HepG2 (cell line): ENCODE measurements around the gene CD180. TPM values are rescaled to one million over a fixed set of nuclear protein-coding genes. Genes with fewer than 3 reads are reported as not detected.

ENCODE experiments used
- ATAC-seq: fragments of 200-7000 bp; cut with Tn5 transposase; 3 replicates; pipeline ENCODE4 v1.9.1; 2020; ENCODE audit warnings: mild to moderate bottlenecking, moderate library complexity
- BruUV-seq: library from RNA; stranded (reverse); fragments of 400-500 nt; replicated peaks from 2 replicates; lab custom pipeline; 2021; lab: Mats Ljungman, UMichigan
- CTCF ChIA-PET: fragments of 300-600 bp; formaldehyde crosslinking; extraction: SDS; loops from one replicate; lab custom pipeline; 2021; ENCODE audit warnings: low total read pairs, inconsistent platforms, low intra/inter-chr PET ratio; lab: Yijun Ruan, JAX
- POLR2A ChIA-PET: fragments of 350-600 bp; sonication (Branson Sonifier 250); formaldehyde crosslinking; loops from one replicate; lab custom pipeline; 2020; ENCODE audit warnings: antibody characterized with exemption, inconsistent platforms; lab: Yijun Ruan, JAX
- DNase-seq: peaks from one replicate; pipeline ENCODE4 v3.0.0-alpha.2; 2015; ENCODE audit warnings: low spot score
- FAIRE-seq: peaks from 3 replicates; lab custom pipeline; 2011; peaks lifted over from hg19 to GRCh38; lab: Jason Lieb, UNC
- H2AFZ ChIP-seq: one replicate; pipeline ENCODE4 v1.6.1; 2011; ENCODE audit warnings: low read length, inconsistent platforms
- H3K27ac ChIP-seq: fragments of 300-600 bp; 3 replicates; pipeline ENCODE4 v1.8.0; 2011; ENCODE audit warnings: mixed run types, mild to moderate bottlenecking, mixed read lengths, low read length, inconsistent platforms; ENCODE audit not compliant: insufficient read depth; ENCODE audit errors: extremely low read length
- H3K27me3 ChIP-seq, 2 experiments: fragments of 200-600 bp in 1 of 2; 2 replicates in 1 of 2; 3 replicates in 1 of 2; pipeline versions ENCODE4 v1.6.0 to v1.8.0; 2011; ENCODE audit warnings: low read length in 2 of 2, mild to moderate bottlenecking in 2 of 2, moderate library complexity in 2 of 2, inconsistent platforms in 1 of 2; ENCODE audit not compliant: insufficient read depth in 2 of 2, control insufficient read depth in 1 of 2
- H3K36me3 ChIP-seq, 2 experiments: fragments of 200-600 bp in 1 of 2; replicated peaks in 1 of 2; 2 replicates in 1 of 2; 3 replicates in 1 of 2; pipeline versions ENCODE4 v1.5.1 to v1.8.0; 2011; ENCODE audit warnings: low read length in 2 of 2, inconsistent platforms in 1 of 2; ENCODE audit not compliant: insufficient read depth in 2 of 2, control insufficient read depth in 1 of 2
- H3K4me1 ChIP-seq: 2 replicates; pipeline ENCODE4 v1.5.1; 2012; ENCODE audit warnings: low read length, inconsistent platforms; ENCODE audit not compliant: insufficient read depth
- H3K4me2 ChIP-seq: 2 replicates; pipeline ENCODE4 v1.6.0; 2011; ENCODE audit warnings: low read depth, low read length, inconsistent platforms
- H3K4me3 ChIP-seq, 3 experiments: fragments of 200-600 bp in 1 of 3; sonication (generic), shearing (Covaris generic) in 1 of 3; replicated peaks in 1 of 3; 2 replicates each; pipeline ENCODE4 v1.5.1; 2011 to 2016; ENCODE audit warnings: low read length in 3 of 3, inconsistent platforms in 2 of 3, low read depth in 2 of 3, mild to moderate bottlenecking in 2 of 3, control low read depth in 1 of 3, mixed read lengths in 1 of 3; ENCODE audit not compliant: insufficient read depth in 1 of 3
- H3K79me2 ChIP-seq: one replicate; pipeline ENCODE4 v1.6.1; 2011; ENCODE audit warnings: low read length, inconsistent platforms; ENCODE audit not compliant: insufficient read depth
- H3K9ac ChIP-seq: 2 replicates; pipeline ENCODE4 v1.6.0; 2011; ENCODE audit warnings: mild to moderate bottlenecking, low read depth, low read length, inconsistent platforms; ENCODE audit not compliant: insufficient read depth
- H3K9me3 ChIP-seq: 2 replicates; pipeline ENCODE4 v1.5.1; 2012; ENCODE audit warnings: mild to moderate bottlenecking, low read length
- H4K20me1 ChIP-seq: 2 replicates; pipeline ENCODE4 v1.6.0; 2011; ENCODE audit warnings: inconsistent platforms, mild to moderate bottlenecking, low read length, moderate library complexity; ENCODE audit not compliant: insufficient read depth
- JDP2 ChIP-seq: sonication (generic); formaldehyde crosslinking; IDR thresholded peaks from 2 replicates; pipeline ENCODE4 v1.8.1; 2022; ENCODE audit warnings: missing genetic modification reagents, borderline replicate concordance
- KDM1A ChIP-seq: IDR thresholded peaks from 2 replicates; pipeline ENCODE4 v1.6.1; 2016; ENCODE audit warnings: missing compliant biosample characterization
- MTA1 ChIP-seq: sonication (generic); formaldehyde crosslinking; IDR thresholded peaks from 2 replicates; pipeline ENCODE4 v1.4.0; 2020; ENCODE audit warnings: missing genetic modification reagents, mild to moderate bottlenecking, borderline replicate concordance
- NFYC ChIP-seq: IDR thresholded peaks from 2 replicates; pipeline ENCODE4 v1.6.1; 2016; ENCODE audit warnings: missing genetic modification reagents, missing compliant biosample characterization
- RNF2 ChIP-seq: fragments of 450-650 bp; conservative IDR thresholded peaks from 2 replicates; pipeline ENCODE4 v1.6.1; 2016; ENCODE audit warnings: low read depth
- SNAI1 ChIP-seq: sonication (generic); formaldehyde crosslinking; IDR thresholded peaks from 2 replicates; pipeline ENCODE4 v1.5.0; 2020; ENCODE audit warnings: mild to moderate bottlenecking, missing genetic modification reagents, borderline replicate concordance
- TRIM24 ChIP-seq: sonication (generic); formaldehyde crosslinking; IDR thresholded peaks from 2 replicates; pipeline ENCODE4 v1.8.0; 2022; ENCODE audit warnings: mild to moderate bottlenecking, missing genetic modification reagents
- ZMYM2 ChIP-seq: sonication (generic); formaldehyde crosslinking; IDR thresholded peaks from 2 replicates; pipeline ENCODE4 v1.8.0; 2022; ENCODE audit warnings: mild to moderate bottlenecking, missing genetic modification reagents
- ZNF20 ChIP-seq: sonication (generic); formaldehyde crosslinking; IDR thresholded peaks from 2 replicates; pipeline ENCODE4 v1.4.0; 2020; ENCODE audit warnings: mild to moderate bottlenecking, moderate library complexity, missing genetic modification reagents
- ZNF350 ChIP-seq: sonication (generic); formaldehyde crosslinking; IDR thresholded peaks from 2 replicates; pipeline ENCODE4 v1.4.0; 2020; ENCODE audit warnings: mild to moderate bottlenecking, low read depth, missing genetic modification reagents, borderline replicate concordance
- ZNF674 ChIP-seq: sonication (generic); formaldehyde crosslinking; IDR thresholded peaks from 2 replicates; pipeline ENCODE4 v1.5.0; 2020; ENCODE audit warnings: low read depth, mild to moderate bottlenecking, missing genetic modification reagents
- ZNF7 ChIP-seq: IDR thresholded peaks from 2 replicates; pipeline ENCODE4 v1.6.1; 2016; ENCODE audit warnings: missing biosample characterization, missing genetic modification reagents
- ZNF772 ChIP-seq: sonication (generic); formaldehyde crosslinking; IDR thresholded peaks from 2 replicates; pipeline ENCODE4 v1.5.0; 2020; ENCODE audit warnings: mild to moderate bottlenecking, missing genetic modification reagents
- WGBS: methylation state at CpG from one replicate; pipeline ENCODE4 v1.1.6; 2017; ENCODE audit warnings: low lambda C conversion rate; 5-methylcytosine and 5-hydroxymethylcytosine counted together
- in situ Hi-C: cut with HindIII; loops from 2 replicates; pipeline ENCODE4 v1.10.0; 2017; ENCODE audit warnings: low pct_unique_long_range_greater_than_20kb; ENCODE audit not compliant: extremely low pct_ligation_motif_present
- intact Hi-C: fragments of 100-400 bp; cut with micrococcal nuclease; formaldehyde crosslinking; loops from one replicate; pipeline ENCODE4 v1.10.0; 2022; ENCODE audit not compliant: unreplicated experiment
- polyA plus RNA-seq, 8 experiments: library from polyadenylated mRNA; depleted of rRNA in 3 of 8; stranded (reverse) in 7 of 8; unstranded in 1 of 8; fragments of >200 nt; fragmentation: Illumina TruSeq in 4 of 8; extraction: Trizol in 4 of 8; gene quantifications; 2 replicates each; pipeline versions ENCODE4 v1.2.1 to v1.2.3, GENCODE V29; 2011 to 2016; ENCODE audit warnings: low read depth in 4 of 8, missing spikeins in 1 of 8, mixed read lengths in 1 of 8; ENCODE audit not compliant: insufficient read depth in 1 of 8
- total RNA-seq, 5 experiments: library from RNA; depleted of rRNA; stranded (reverse); fragments of >200 nt; fragmentation: Illumina TruSeq; extraction: Trizol; gene quantifications; 2 replicates each; pipeline ENCODE4 v1.2.3, GENCODE V29; 2016; ENCODE audit warnings: low read depth in 1 of 5
- TF ChIP-seq, protein P1 (sequence below): sonication (generic); formaldehyde crosslinking; IDR thresholded peaks from 2 replicates; pipeline ENCODE4 v1.8.1; 2023; ENCODE audit warnings: mild to moderate bottlenecking, missing genetic modification reagents
- TF ChIP-seq, protein P2 (sequence below): sonication (generic); formaldehyde crosslinking; IDR thresholded peaks from 2 replicates; pipeline ENCODE4 v1.5.0; 2020; ENCODE audit warnings: mild to moderate bottlenecking, missing genetic modification reagents
- TF ChIP-seq, protein P3 (sequence below): sonication (generic); formaldehyde crosslinking; conservative IDR thresholded peaks from 2 replicates; pipeline ENCODE4 v1.4.0; 2020; ENCODE audit warnings: missing genetic modification reagents
- TF ChIP-seq, protein P4 (sequence below): IDR thresholded peaks from 2 replicates; pipeline ENCODE4 v1.6.1; 2016; ENCODE audit warnings: low read depth
- TF ChIP-seq, protein P5 (sequence below): sonication (generic); formaldehyde crosslinking; IDR thresholded peaks from 2 replicates; pipeline ENCODE4 v1.9.0; 2022; ENCODE audit warnings: missing genetic modification reagents, mild to moderate bottlenecking, borderline replicate concordance

The CD180 gene
- total and polyA plus RNA-seq, 2 of the 13 experiments (the other 11 are each of a cell fraction or from before 2014, with no cell fraction given): not detected

DNA sequence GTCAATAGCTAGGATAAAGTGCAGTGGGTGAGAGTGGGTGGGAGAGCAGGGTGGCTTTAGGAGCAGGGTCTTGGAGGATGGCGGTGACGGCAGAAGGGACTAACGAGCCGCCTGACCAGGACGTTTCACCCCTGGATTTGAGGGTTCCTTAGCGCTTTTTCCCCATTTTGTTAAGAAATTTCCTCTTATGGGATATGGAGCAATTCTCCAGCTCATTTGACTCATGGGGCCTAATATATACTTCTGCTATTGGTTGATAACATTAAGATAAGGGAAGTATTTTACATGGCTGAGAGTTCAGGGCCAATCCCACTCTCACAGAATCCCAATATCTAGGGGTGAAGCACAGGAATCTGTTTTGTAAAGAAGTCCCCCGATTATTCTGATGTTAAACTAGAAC, 17.6 kb downstream of the CD180 start:
- H2AFZ ChIP-seq: no peak overlapping the region
- H3K4me2 ChIP-seq: no peak overlapping the region
- H3K27me3 ChIP-seq: peaks cover 0 to 1% of the 10 kb centered on the region in 2 experiments; a peak in 3 of 5 replicates
- intact Hi-C loops (no loop called here), in situ Hi-C loops (no loop called here)
- DNase-seq (no peak), FAIRE-seq (no peak)
- no peak overlapping the region for H3K4me3 ChIP-seq
- POLR2A ChIA-PET: no interaction called here
- H3K27ac ChIP-seq: no peak overlapping the region
- 46% methylated on average over 7 of the region's 7 CpGs for WGBS
- H3K9ac ChIP-seq: no peak overlapping the region
- no TSS peak for BruUV-seq
- 0 out of 2 replicates have a peak, but pooled peaks cover 9% of the 10 kb centered on the region for H3K9me3 ChIP-seq
- no peaks in the 10 kb centered on the region for H3K4me1 ChIP-seq
- no peaks in the 10 kb centered on the region for H3K79me2 ChIP-seq
- no peaks in the 10 kb centered on the region for H4K20me1 ChIP-seq
- TF ChIP-seq, protein P1, sequence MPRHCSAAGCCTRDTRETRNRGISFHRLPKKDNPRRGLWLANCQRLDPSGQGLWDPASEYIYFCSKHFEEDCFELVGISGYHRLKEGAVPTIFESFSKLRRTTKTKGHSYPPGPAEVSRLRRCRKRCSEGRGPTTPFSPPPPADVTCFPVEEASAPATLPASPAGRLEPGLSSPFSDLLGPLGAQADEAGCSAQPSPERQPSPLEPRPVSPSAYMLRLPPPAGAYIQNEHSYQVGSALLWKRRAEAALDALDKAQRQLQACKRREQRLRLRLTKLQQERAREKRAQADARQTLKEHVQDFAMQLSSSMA (CRISPR knock-in tag): no peak
- TF ChIP-seq TRIM24 (CRISPR knock-in tag) (no peak), KDM1A (CRISPR knock-in tag) (no peak), ZMYM2 (CRISPR knock-in tag) (no peak), NFYC (CRISPR knock-in tag) (no peak), ZNF772 (CRISPR knock-in tag) (no peak), SNAI1 (no peak), JDP2 (CRISPR knock-in tag) (no peak), ZNF350 (CRISPR knock-in tag) (no peak), ZNF20 (no peak), ZNF674 (CRISPR knock-in tag) (no peak), ZNF7 (CRISPR knock-in tag) (no peak), RNF2 (no peak), MTA1 (no peak)
- TF ChIP-seq, protein P2, sequence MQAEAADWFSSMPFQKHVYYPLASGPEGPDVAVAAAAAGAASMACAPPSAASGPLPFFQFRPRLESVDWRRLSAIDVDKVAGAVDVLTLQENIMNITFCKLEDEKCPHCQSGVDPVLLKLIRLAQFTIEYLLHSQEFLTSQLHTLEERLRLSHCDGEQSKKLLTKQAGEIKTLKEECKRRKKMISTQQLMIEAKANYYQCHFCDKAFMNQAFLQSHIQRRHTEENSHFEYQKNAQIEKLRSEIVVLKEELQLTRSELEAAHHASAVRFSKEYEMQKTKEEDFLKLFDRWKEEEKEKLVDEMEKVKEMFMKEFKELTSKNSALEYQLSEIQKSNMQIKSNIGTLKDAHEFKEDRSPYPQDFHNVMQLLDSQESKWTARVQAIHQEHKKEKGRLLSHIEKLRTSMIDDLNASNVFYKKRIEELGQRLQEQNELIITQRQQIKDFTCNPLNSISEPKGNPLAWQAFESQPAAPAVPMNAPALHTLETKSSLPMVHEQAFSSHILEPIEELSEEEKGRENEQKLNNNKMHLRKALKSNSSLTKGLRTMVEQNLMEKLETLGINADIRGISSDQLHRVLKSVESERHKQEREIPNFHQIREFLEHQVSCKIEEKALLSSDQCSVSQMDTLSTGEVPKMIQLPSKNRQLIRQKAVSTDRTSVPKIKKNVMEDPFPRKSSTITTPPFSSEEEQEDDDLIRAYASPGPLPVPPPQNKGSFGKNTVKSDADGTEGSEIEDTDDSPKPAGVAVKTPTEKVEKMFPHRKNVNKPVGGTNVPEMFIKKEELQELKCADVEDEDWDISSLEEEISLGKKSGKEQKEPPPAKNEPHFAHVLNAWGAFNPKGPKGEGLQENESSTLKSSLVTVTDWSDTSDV (CRISPR knock-in tag): no peak
- TF ChIP-seq, protein P3, sequence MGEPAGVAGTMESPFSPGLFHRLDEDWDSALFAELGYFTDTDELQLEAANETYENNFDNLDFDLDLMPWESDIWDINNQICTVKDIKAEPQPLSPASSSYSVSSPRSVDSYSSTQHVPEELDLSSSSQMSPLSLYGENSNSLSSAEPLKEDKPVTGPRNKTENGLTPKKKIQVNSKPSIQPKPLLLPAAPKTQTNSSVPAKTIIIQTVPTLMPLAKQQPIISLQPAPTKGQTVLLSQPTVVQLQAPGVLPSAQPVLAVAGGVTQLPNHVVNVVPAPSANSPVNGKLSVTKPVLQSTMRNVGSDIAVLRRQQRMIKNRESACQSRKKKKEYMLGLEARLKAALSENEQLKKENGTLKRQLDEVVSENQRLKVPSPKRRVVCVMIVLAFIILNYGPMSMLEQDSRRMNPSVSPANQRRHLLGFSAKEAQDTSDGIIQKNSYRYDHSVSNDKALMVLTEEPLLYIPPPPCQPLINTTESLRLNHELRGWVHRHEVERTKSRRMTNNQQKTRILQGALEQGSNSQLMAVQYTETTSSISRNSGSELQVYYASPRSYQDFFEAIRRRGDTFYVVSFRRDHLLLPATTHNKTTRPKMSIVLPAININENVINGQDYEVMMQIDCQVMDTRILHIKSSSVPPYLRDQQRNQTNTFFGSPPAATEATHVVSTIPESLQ (CRISPR knock-in tag): no peak
- TF ChIP-seq, protein P4, sequence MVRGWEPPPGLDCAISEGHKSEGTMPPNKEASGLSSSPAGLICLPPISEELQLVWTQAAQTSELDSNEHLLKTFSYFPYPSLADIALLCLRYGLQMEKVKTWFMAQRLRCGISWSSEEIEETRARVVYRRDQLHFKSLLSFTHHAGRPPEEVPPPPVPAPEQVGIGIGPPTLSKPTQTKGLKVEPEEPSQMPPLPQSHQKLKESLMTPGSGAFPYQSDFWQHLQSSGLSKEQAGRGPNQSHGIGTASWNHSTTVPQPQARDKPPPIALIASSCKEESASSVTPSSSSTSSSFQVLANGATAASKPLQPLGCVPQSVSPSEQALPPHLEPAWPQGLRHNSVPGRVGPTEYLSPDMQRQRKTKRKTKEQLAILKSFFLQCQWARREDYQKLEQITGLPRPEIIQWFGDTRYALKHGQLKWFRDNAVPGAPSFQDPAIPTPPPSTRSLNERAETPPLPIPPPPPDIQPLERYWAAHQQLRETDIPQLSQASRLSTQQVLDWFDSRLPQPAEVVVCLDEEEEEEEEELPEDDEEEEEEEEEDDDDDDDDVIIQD (CRISPR knock-in tag): no peak
- TF ChIP-seq, protein P5, sequence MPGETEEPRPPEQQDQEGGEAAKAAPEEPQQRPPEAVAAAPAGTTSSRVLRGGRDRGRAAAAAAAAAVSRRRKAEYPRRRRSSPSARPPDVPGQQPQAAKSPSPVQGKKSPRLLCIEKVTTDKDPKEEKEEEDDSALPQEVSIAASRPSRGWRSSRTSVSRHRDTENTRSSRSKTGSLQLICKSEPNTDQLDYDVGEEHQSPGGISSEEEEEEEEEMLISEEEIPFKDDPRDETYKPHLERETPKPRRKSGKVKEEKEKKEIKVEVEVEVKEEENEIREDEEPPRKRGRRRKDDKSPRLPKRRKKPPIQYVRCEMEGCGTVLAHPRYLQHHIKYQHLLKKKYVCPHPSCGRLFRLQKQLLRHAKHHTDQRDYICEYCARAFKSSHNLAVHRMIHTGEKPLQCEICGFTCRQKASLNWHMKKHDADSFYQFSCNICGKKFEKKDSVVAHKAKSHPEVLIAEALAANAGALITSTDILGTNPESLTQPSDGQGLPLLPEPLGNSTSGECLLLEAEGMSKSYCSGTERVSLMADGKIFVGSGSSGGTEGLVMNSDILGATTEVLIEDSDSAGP: no peak
- TF ChIP-seq, all 625 proteins: peak for 0
- no peak for ATAC-seq
- CTCF ChIA-PET: no interaction called here
- H3K36me3 ChIP-seq: no peaks in the 10 kb centered on the region
